CD4-positive, alpha-beta T cell treated with Interleukin-17A for 1 hour (primary cell): ENCODE data around the gene TFR2.

Source experiments
- DNase-seq: peaks from one replicate; pipeline ENCODE4 v3.0.0-alpha.2; 2020

TFR2 gene

DNA sequence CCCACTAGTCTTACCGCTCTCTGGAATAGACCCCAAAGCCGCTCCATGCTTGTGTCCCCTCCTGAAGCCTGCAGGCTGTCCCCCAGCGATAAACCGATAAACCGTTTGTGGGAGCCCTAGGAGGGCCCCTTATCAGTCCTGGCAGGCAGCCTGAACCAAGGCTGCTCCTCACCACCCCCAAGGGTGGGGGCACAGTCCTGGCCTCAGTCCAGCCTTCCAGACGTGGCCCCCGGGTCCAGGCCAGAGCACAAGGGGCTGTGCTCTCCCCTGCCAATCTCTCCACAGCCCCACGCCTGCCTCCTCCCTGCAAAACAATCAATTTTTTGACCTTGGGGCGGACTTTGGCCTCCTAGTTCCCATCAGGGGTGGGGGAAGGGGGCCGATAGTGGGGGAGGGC is at the start of gene TFR2:
TSS of gene TFR2 (minus strand) at position 90 of the 397 bp plus-strand sequence. CDS start at position 47, 43 bp downstream.
- DNase-seq = no peak

DNA sequence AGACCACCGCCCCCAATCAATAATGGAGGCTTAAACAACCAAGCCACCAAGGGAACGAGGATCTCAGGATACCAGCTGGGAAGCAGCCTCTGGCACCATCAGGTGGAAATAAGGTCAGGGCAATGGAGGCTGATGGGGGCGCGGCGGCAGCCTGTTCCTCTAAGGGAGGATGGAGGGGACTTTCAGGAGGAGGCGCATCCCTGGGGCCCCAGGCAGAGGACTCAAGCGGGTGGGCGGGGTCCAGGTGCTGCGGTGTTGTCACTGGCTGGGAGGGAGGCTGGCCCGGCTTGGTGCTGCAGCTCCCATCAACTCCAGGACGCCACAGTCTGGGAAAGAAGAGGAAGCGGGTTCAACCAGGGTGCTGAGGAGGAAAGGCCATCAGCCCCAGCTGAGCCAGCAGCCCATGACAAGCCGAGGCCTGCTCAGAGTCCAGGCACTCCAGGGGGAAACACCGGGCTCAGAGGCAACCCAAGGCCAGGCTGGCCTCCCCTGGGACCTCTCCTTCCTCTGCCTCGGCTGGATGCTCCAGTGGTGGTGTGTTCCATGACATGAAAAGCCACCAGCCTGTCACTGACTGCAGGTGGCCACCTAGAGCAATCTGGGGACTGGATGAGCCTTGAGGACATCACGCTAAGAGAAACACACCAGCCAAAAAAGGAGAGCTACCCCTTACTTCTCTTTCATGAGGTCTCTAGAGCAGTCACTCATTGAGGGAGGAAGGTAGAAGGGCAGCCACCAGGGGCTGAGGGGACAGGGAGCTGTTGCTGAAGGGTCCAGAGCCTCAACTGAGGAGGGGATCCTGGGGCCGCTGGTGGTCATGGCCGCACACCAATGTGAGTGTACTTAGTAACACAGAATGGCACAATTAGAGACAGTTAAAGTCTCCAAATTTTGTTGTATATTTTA is 48.1 kb upstream of the TFR2 start:
- DNase-seq = no peak

DNA sequence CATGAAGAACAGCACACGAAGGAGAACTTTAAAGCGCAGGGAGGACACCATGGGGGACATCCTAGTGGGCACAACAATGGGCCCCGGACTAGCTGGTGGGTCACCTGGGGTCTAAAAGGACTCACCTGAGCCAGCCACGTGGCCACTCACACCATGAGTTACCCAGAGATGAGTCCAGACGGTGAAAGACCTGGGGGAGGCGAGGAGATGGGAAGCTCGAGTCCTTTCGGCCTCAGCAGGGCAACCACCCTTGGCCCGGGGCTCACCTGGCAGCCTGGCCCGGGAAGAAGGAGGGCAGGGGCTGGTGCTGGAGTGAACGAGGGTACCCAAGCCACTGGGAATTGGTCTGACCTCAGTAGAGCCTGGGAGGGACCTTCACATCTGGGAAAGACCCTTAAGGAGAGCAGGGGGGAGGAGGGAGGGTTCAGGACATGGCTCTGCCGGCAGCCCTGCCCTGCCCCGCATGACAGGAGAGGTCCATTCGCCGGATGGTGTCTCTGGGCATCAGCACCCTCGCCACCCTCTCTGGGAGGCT is 47.0 kb upstream of the TFR2 start:
- no peak for DNase-seq

DNA sequence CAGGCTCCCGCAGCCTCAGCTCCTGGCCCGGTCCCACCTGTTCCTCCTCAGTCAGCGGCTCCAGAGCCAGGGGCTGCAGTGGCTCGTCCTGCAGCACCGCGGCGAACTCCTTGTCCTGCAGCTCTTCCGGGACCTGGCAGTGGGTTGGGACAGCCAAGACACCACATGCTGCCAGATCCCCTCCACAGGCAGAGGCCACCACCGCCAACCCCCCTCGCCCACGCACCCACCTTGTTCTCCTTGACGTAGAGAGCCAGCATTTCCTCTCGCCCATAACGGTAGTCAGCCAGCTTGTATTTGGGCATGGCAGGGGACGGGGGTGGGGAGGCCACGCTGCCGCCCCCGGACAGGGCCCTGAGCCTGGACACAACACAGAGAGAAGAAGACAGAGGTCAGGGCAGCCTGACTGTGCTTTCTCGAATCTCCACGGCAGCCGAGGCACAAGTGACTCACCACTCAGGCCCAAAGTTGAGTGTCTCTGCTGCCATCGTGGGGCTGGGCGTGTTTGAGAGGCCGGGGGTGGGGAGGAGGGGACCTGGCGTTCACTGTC is 46.5 kb upstream of the TFR2 start:
- DNase-seq = no peak

DNA sequence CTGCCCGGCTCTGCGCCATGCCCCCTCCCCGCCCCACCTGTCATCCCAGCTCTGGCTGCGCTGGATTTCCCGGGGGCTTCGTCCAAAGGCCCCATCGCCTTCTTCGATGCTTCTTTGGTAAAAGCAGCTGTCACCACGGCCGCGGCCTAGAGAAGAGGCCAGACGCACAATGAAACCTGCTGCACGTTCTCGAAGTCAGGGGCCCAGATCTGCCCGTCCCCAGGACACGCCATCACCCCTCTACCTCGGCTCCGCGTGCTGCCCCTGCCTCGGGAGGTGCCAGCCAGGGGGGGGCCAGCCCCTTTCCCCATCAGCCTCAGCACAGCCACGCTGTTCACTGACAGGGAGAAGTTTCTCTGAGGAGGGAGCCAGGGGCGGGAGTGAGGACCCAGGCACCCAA is 45.9 kb upstream of the TFR2 start:
- no peak for DNase-seq

DNA sequence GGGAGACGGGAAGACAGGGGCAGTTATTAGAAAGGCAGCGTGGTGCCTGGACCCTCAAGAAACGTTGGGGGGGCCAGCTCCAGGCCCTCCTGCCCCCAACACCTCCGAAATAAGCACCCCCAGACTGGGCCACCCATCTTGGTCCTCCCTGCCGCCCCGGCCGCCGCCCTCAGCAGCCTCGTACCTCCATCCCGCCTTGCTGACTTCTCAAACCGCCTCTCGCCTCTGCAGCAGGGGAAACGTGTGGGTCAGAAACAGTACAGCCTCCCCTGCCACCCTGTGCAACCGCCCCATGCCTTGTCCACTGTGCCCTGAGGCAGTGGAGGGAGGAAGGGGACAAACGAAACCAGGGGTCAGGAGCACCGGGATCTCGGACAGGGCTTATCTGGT is 45.5 kb upstream of the TFR2 start:
- no peak for DNase-seq

DNA sequence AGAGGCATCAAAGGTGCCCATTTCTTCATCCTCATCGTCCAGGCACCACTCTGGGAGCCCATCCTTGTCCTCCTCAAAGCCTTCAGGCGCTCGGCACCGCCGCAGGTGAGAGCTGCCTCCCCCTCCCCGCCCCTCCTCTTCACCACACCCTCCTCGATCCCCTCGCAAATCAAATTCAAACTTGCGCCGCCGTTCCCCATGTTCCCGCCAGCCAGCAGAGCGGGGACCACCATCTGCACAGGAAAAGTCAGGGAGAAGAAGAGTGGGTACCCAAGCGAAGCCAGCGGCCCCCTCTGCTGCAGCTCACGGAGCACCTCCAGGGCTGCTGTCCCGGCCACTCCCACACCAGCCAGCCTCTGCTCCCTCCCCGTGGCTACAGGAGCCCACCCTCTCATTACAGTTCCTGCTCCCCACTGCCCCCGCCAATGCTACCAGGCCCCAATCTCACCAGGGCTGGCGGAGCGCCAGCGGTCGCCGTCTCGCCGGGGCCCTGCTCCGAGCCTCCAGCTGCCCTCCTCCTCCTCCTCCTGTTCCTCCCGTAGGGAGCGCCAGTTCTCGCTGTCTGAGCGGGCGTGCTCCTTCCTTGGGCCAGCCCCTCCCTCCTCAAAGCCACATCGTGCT is 45.0 kb upstream of the TFR2 start:
- DNase-seq = no peak

DNA sequence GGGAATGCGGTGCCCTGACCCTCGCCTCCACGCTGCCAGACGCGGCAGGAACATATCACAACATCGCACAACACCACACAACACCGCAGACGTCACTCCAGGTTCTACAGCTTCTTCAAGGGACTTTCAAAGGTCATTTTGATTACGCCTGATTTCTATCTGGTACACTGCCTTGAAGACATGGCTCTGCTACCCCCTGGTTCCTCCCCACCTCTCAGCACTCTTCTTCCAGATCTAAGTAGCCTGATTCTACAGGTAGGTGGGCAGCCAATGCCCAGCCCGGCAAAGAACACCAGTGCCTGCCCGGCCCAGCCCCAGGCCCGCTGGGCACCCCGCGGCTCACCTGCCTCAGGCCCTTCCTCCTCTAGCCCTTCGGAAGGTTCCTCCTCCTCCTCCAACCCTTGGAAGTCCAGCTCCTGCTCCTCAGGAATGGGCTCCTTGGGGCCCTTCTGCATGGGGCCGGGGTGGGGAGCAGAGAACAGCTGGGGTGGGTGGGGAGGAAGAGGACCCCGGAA is 44.3 kb upstream of the TFR2 start:
- no peak for DNase-seq

DNA sequence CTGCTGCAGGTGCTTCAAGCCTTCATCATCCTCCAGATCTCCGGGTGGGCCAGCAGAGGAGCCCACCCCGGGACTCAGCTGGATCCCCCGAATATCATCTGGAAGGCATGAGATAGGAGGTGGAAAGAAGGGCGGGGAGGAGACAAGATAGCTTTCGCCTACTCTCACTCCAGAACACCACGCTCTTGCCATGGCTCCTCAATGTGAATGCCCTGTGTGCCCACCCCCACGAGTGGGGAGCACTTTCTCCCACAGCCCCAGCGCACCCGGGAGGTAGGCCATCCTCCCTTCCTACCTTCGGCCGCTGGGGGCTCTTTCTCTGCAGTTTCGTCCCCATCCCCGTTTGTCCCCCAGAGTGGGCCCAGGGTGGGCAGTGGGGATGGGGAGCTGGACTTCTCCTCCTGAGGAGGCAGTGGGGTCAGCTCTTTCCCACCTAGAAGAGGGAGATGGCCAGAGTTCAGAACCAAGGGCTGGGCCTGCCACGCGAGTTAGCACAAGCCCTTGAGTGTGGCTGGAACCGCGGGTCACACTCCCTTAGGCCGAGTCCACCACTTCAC is 43.8 kb upstream of the TFR2 start:
- DNase-seq = no peak

DNA sequence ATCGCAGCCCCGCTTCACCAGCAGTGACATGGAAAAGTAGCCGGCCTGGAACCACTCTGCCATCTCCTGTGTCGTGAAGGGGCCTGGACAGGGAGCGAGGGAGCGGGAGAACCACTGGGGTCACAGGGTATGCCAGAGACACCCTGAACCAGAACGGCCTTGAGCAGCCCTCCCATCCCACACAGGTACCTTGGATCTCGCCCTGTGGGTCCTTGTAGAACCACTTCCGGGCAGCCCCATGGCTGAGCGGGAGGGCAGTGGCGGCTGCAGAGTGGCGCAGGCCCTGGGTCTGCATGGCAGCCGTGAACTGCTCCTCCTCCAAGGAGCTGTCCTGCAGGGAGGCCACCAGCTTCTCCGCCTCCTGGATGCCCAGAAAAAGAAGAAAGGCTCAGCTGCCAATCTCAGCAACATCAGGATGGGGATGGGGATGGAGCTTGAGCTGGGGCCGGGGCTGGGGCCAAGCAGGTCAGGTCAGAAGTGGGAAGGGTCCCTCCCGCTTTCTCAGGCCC is 43.2 kb upstream of the TFR2 start:
- DNase-seq = no peak

DNA sequence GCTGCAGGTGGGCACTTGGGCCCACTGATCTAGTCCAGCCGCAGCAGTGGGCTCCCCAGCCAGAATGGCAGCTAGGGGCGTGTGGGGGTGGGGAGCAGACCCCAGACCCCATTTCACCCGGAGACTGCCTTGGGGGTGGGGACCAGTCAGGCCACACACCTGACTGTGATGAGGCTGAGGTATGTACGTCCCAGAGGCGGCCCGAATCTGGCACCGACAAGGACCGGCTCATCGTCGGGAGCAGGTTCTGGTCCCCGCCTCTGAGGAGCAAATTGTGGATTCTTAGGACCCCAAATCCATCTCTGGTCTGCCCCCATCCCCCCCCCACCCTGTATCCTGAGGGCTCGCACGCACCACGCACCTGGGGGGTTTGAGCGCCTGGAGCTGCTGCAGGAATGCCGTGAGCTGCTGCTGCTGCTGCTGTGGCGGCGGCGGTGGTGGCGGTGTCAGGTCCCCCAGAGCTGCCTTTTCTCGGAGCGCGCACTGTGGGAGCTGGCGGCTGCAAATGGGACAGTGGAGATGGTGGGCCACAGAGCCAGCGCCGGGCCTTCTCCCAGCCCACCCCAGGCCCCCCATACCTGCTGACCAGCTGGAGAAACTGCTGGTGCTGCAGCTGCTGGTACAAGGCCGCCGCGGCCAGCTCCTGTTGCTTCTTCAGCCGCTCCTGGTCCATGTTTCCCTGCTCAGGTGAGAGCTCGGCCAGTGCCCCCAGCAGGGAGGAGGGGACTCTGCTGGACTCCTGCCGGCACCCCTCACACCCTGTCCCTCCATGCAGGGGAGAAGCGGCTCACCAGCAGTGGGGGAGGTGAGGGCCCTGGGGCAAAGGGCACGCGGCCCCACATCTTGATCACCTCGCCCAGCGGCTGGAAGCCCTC is 42.5 kb upstream of the TFR2 start:
- no peak for DNase-seq

DNA sequence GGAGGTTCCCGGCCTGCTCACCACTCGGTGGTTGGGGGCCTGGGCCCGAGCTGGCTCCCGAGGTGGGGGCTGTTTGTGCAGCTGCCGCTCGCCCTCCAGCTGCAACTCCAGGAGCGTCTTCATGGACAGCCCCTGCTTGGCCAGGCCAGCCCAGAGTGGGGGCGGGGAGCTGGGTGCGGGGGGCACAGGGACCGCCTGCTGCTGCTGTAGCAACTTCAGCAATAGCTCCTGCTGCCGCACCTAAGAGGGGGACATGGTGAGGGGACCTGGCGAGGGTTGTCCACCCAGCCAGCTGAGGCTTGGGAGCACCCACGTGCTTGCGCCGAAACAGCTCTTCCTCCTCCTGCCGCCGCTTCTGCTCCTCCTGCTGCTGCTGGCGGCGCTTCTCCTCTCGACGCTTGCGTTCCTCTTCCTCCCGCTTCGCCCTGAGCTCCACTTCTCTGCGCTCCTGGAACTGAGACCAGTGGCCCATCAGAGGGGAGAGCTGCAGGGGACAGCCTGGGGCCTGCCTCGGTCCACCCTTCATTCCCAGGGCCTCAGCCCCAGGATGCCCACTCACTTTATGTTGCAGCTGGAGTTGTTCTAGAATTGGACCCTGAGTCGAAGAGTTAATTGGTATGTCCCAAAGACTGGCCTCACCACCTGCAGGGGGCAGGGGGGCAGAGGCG is 41.8 kb upstream of the TFR2 start:
- no peak for DNase-seq

DNA sequence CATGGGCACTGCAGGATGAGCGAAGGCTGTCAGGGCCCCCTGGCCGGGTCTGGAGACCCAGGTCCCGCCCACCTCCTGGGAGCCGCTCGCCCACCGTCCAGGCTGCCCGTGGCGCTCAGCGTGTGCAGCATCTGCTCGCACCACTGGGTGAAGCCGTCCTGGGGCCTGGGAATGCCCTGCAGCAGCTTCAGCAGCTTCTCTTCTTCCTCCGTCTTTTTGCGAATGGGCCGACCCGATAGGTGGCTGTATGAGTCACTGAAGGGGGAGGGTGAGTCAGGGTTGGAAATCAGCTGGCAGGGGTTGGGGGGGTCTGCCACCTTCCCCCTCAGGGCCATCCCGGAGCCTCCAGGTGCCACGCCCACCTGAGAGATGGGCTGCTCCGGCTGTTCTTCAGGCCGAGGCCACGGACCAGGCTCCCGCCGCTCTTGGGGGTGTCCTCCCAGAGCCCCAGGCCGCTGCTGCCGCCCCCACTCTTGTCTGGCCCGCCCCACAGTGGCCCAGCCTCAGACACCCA is 40.9 kb upstream of the TFR2 start:
- DNase-seq = no peak

DNA sequence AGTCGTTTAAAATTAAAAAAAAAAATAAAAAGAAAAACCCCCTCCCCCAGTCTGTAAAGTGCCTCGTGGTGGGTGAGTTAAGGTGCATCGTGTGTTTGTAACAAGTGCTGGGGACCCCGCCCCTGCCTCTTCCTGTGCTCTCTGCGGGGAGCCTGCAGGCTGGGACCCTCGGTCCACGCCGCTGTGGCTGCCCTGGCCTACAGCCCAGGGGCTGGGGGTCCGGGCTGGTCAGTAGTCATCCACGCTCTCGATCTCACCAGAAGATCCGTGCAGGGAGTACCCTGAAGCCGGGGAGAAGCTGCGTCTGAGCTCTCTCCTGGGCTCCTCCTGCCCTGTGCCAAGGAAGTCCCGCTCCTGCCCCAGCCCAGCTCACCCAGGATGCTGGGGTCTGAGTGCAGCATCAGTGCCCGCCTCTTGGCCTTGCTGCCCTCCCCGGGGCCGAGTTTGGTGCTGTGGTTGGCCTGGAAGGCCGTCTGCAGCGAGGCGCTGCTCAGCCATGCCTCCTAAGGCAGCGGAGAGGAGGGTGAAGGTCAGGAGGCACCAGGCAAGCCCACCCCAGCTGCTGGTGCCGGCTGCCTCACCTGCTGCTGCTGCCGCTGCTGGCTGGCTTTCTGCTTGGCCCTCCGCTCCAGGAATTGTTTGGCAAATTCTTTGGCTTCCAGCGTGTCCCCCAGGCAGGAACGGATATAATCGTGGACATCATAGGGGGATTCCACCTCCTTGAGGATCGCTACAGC is 40.3 kb upstream of the TFR2 start:
- no peak for DNase-seq

DNA sequence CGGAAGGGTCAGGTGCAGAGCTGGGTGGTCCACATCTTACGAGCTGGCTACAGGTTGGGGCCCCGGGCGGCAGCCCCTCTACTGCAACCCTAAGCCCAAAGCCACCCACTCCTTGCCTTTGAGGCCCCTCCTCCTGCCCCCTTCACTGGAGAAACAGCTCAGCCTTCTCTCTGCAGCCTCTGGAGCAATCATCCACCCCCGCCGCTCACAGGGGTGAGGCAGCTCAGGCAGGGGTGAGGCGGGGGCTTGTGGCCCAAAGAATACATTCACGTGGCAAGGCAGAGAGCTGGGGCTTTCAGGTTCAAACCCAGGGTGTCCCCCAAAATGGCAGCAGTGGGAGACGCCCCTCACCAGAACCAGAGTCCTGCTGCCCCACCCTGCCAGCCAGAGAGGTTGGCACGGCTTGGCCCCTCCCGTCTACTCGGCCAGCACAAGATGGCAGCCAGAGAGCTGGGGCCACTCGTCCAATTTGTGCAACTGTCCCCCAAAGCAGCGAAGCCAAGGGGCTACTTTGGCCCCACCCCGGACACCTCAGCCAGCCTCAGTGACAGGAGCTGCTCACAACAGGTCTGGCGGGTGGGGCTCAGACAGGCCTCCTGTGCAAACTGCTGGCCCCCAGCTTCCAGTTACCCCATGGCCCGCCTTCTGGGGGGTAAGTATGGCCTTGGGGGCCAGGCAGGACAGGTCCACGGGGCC is 39.4 kb upstream of the TFR2 start:
- DNase-seq = no peak

DNA sequence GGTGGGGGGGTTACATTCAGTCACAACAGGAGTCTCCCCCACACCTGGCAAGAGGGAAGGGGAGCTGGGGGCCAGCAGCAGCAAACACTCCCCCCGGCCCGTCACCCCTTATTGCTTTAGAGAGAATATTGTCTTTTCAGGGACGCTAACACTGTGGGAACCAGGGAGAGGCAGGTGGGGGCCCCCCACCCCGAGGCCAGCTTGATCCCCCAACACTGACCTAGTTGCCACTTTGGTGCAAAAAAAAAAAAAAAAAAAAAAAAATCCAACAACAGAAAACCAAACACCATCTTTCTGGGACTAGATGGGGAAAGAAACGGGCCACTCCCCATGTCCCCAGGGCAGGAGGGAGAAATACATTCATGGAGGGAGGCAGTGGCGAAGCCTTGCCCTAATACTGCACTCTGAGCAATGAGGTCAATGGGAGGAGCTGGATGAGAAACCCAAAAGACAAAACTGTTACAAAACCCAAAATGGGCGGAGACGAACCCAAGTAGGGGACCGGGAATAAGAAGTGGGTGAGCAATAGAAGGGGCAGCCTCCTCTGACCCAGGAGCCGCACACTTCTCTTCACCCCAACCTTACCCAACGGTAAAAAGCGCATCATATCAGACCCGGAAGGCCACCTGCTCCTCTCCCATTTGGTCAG is 38.7 kb upstream of the TFR2 start:
- DNase-seq = no peak

DNA sequence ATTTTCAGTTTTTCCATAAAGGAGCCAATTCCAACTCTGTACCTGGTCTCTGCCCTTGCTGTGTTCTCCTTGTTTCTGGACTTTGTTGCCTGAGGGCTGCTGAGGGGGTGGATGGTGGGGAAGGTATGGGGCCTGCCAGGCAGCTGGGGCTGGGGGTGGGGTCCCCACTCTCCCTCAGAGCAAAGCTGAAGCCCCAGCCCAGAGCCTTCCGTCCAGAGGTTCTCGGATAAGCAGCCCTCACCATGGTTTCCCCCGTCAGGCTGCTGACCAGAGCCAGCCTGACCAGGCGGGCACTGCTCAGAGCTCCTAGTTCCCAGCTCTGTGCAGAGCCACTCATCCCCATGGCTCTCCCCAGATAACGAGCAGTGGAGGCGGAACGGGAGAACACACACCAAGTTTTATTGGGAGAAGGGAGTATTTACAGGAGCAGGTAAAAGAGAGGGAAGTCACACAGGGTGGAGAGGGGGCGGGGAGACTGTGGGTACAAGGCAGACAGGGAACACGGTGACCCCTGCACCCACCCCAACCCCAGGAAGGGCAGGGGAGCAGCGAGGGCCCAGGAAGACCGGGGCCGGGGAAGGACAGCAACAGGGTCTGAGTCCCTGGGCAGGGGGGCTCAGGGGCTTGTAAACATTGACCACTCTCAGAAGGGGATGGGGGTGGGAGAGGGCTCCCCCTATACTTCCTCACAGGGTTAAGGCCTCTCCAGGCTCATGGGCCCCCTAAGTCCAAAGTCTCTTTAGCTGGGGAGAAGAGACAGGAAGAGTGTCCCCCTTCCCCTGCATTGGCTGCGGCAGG is 38.0 kb upstream of the TFR2 start:
- no peak for DNase-seq

DNA sequence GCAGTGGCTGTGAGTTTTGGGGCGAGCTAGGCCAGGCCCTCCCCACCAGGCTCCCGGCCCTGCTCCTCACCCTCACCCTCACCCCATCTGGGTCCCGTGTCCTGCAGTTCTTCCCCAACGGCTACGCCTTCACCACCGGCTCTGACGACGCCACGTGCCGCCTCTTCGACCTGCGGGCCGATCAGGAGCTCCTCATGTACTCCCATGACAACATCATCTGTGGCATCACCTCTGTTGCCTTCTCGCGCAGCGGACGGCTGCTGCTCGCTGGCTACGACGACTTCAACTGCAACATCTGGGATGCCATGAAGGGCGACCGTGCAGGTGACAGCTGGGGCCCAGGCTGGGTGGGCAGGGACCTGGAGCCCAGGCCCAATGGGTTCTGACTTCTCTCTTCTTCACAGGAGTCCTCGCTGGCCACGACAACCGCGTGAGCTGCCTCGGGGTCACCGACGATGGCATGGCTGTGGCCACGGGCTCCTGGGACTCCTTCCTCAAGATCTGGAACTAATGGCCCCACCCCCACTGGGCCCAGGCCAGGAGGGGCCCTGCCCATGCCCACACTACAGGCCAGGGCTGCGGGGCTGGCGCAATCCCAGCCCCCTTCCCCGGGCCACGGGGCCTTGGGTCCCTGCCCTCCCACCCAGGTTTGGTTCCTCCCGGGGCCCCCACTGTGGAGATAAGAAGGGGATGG is 37.1 kb upstream of the TFR2 start:
- no peak for DNase-seq
